SH-SY5Y (cell line): Measurements from ENCODE around the gene EOGT.

Source experiments
- GATA2 ChIP-seq: IDR thresholded peaks from 2 replicates; pipeline ENCODE4 v1.6.1; 2011; ENCODE audit warnings: mild to moderate bottlenecking, low read depth, low read length
- GATA3 ChIP-seq: IDR thresholded peaks from 2 replicates; pipeline ENCODE4 v1.6.1; 2011; ENCODE audit warnings: low read depth, mild to moderate bottlenecking, low read length, moderate library complexity

DNA sequence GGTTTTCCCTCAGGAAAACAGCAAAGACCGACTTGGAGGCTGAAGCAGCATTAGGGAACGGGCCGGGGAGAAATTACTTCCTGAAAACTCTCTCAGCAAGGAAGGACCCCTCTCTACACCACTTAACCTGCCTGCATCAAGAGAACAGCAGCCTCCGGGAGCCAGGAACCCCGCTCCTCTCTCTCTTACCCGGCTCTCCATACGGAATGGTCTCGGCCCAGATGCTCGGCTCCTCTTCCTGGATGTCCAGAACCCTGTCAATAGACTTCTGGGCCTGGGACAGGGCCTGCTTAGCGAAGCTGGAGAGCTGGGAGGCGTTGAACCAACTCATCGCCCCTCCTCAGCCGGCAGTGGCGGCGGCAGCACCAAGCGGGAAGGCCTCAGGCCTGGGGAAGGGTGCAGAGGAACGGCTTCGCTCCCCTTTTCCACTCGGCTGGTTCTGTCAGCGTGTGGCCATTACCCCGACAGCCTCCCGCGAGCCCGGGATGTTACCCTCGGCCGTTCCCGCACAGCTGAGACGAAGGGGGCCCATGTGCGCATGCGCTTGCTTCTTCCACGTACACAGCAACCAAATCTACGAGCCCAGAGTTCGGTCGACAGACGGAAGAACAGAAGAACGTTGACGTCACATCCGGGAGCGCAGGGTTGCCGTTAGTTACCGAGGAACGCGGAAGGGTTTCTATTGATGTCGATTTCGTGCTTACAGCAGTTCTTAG, 38.4 kb upstream of the EOGT start, which contains the start of gene TMF1:
- no peak for TF ChIP-seq GATA3
- TF ChIP-seq GATA2: no peak
